Measurements from ENCODE around the gene POLRMT.

POLRMT gene

DNA sequence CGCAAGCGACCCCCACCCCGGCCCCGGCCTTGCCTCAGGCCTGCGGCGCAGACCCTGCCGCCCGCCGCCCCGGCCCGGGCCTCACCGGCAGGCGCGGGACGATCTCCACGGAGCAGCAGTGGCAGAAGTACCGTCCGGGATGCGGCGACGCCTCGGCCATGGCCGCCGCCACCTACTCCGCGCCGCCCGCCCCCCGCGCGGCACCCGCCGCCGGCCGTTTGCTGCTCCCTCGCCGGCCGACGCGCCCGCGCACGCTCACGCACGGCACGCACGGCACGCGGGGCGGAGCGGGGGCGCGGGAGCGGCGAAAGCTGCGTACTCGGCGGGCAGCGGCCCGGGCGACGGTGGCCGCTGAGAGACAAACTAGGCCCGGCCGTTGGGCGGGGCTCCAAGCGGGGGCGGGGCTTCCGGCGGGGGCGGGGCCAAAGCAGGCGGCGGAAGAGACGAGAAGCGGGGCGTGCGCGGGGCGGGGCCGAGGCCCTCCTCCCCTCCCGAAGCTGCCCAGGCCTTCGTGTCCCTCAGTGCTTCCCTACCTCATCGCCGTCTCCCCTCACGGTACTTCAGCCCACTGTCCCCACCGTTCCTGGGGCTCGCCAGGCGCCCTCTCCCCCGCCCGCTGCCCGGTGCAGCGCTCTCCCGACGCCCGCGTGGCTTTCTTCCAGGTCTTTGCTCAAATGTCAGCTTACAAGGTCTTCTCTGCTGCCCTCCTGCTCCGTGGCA is 29.8 kb upstream of the POLRMT start, which contains the start of gene RNF126:
Gene RNF126, minus strand, starts transcription at position 253 of the 720 bp plus-strand sequence. Its CDS starts 93 bp downstream, at position 160.
- peak; percentile 93 for DNase-seq

GRCh38 chr19:662207-662961 is 29.0 kb upstream of the POLRMT start:
- DNase-seq: peak; percentile 80

GRCh38 chr19:661427-662196 is 28.3 kb upstream of the POLRMT start:
- peak; percentile 76 for DNase-seq

DNA sequence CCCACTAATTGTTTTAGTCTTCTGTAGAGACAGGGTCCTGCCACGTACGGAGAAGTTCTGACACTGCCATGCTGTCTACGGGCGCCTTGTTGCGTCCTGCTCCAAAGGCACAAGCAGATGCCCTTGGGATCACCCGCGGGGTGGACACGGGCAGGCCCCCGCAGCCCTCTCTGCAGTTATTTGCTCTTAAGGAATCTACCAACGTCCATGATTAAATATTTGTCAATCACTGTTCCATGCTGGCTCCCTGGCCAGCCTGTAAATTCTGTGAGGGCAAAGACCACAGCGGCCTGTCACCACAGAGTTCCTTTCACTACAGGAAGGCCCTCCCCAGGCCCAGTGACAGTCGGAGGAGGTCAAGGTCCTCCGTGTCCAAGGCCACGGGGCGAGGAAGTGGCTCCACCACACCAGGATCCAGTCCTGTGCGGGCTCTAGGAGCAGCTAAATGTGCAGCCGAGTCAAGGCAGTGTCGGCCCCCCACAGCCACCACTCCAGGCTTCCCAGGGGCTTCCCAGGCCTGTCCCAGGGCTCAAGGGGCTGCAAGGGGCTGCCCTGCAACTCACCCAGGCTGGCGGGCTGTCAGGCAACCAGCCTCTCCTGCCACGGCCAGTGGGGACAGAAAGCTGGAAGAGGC is 27.6 kb upstream of the POLRMT start:
- no peak for DNase-seq

- DNase-seq: peak; percentile 36
Observed at GRCh38 chr19:658916-659839, 25.8 kb upstream of the POLRMT start.

DNA sequence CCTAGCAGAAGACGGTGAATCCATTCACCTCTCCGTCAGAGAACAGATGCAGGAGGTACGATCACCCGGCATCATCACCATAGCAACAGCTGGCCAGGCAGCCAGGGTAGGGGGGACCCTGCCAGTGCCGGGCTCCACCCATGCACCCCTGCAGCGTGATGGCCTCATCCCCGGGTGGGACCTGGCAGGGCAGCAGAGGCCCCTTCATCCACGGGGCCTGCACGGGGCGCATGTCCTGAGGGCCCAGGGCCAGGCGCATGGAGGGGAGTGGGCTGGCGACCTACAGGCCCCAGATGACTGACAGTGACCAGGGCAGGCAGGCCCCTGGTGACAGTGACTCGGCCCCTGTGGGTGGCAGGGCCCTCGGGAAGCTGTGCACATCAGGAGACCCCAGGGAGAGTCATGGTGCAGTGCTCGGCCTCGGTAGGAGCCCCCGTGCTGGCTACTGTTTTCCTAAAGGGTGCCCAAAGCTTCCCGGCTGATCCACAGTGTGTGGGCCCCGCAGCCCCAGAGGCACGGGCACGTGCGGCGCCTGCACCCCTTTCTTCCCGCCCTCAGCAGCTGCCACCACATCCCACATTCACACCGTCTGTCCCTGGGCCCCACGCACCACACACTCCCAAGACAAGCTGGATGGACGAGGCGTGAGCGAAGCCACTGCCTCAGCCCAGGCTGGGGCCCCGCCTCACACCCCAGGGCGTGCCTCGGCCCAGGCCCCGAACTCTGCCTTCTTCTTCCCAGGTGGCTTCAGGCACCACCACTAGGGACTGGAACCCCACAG is 24.9 kb upstream of the POLRMT start:
- no peak for DNase-seq

GRCh38 chr19:657611-658010 is 24.3 kb upstream of the POLRMT start:
- DNase-seq: no peak

GRCh38 chr19:656751-657559 is 23.6 kb upstream of the POLRMT start:
- no peak for DNase-seq

GRCh38 chr19:655691-656090 is 22.4 kb upstream of the POLRMT start:
- DNase-seq: no peak

DNA sequence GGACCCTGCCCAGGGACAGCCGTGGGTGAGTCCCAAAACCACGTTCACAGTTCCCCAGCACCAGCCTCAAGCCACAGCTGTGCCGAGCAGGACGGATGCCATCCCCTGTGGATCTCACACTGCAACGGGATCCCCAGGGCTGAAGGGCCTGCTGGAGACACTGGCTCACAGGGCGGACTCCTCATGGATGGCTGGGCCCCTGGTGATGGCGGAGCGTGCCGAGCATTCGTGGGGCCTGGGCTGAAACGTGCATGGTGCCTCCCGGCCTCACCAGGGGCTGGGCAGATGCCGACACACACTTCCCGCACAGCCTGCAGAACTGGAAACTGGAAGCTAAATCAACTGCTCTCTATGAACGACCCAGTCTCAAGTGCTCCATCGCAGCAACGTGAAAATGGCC is 20.1 kb upstream of the POLRMT start:
- DNase-seq: no peak

GRCh38 chr19:652467-653389 is 19.4 kb upstream of the POLRMT start:
- DNase-seq: no peak

DNA sequence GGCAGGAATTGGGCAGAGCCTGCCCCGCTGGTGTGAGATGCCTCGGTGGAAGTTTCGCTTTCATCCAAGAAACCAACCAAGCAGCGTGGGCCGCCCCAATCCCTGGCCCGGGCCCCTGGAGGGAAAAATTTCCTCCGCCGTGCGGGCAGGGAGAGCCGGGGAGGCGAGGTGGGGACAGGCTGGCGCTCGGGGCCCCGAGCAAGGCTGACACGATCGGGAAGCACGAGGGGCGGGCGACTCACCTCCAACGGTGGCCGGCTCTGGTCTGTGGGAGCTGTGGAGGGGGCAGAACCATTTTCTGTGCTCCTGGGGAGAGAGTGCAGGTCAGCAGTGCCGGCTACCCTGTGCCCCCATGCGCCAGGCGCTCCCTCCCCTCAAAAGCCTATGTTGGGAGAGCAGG is 18.7 kb upstream of the POLRMT start:
- no peak for DNase-seq

- no peak for DNase-seq
Observed at GRCh38 chr19:651114-651818, 17.9 kb upstream of the POLRMT start.

DNA sequence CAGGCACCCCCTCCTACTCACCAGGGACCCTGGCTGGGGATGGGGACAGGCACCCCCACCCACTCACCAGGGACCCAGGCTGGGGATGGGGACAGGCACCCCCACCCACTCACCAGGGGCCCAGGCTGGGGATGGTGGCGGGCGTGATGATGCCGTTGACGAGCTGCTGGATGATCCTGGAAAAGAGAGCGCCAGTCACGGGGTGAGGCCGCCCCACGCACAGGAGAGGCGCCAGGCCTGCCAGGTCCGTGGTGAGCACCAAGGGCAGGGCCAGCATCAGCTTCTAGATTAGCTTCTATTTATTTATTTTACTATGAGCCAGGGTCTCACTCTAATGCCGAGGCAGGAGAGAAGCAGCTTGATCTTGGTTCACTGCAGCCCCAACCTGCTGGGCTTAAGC is 16.8 kb upstream of the POLRMT start:
- DNase-seq: no peak

DNA sequence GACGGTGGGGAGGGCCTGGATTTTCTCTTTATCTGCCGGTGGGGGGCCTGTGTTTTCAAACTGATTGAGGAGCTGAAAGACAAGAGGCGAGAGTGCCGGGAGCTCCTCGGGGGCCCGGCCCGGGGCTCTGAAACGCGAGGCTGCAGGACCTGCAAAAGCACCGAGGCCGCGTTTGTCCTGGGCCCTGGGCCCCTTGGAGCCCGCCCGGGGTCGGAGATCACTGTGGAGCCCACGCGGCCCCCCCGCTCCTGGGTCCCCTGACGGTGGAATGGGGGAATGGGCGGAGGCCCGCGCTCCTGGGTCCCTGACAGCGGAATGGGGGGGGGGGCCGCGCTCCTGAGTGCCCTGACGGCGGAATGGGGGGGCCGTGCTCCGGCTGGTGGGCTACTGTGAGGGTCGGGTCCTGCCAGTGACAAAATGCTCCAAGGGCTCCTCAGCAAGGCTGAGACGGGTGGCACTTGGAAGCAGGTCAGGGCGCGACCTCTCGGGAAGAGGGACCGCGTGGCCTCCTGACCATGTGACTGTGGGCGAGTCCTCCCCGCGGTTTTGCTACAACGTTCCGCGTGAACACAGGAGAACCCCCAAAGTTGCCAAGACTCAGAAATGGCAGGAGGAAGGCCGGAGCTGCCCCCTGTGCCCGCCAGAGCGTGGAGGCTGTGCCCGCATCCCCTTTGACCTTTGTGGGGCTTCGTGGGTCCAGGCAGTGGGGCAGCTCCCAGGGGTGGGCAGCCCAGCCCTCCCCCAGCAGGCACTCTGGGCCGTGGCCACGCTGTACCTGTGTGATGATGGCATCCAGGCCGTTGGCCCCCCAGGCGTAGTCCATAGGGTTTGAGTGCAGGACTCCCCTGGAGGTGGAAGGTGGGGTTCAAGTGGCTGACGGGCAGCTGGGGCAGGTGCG is 15.8 kb upstream of the POLRMT start:
- DNase-seq: no peak

DNA sequence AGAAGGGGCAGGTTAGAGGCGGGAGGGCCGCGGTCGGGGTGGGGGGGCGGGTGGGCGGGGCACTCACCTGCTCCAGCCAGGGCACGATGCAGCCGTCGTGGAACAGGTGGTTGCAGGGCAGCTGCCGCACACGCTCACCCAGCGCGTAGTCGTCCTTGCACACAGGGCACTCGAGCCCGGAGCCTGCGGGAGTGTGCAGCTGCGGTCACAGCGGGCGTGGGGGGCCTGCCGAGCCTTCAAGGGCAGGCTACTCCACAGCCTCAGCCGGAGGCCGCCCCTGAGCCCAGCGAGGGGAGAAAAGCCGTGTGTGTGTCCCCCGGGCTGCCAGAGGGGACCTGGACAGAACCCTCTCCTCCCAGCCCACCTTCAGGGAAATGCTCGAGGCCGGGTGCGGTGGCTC is 15.0 kb upstream of the POLRMT start:
- no peak for DNase-seq

DNA sequence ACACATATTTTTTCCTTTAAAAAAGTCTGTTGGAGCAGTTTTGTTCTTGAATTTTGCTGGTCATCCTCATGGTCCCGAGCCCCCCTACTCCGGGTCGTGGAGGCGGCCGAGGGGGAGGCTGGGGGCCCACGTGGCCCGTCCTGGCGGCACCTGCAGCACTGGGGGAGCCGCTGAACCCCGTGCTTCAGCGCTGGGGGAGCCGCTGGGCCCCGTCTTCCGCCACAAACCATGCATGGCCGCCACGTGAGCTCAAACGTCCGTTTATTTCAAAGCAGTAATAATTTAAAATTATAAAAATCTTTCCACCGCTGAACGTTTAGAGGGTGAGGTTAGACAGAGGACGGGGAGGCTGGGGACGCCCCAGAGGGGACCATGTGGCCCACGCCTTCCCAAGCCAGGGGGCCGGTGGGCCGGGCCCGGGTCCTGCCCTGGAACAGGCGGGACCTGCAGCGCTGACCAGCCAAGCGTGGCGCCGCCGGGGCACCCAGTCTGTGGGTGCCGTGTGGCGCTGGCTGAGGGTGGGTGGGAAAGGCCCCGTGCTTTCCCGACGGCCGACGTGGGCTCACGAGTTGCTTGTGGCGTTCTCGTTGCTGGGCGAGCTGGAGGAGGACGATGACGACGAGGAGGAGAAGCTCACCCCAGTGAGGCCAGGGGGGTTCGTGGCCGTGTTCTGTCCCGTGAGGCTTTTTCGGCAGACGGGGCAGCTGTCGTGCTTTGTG is 14.4 kb upstream of the POLRMT start:
- DNase-seq: no peak

Measured in activated CD4-positive, alpha-beta T cell treated with anti-CD3 and anti-CD28 coated beads for 48 hours (primary cell).